Gastroesophageal sphincter (tissue), 3 donors: ENCODE results near the gene IRF2BP2.
A peak's percentile ranks its signal among the peaks of the same experiment; 100 is the strongest.

Experiments
- CTCF ChIP-seq, 4 experiments: fragments of 200-600 bp in 2 of 4; fragments of 450-650 bp in 2 of 4; sonication (generic) in 1 of 4; IDR thresholded peaks; one replicate each; pipeline ENCODE4 v1.5.1; 2017 to 2019; ENCODE audit warnings: antibody characterized with exemption in 4 of 4, mild to moderate bottlenecking in 2 of 4, moderate library complexity in 2 of 4
- POLR2A ChIP-seq, 2 donors: fragments of 450-650 bp; IDR thresholded peaks; one replicate each; pipeline ENCODE4 v1.6.1; 2017; ENCODE audit warnings: antibody characterized with exemption in 2 of 2, mild to moderate bottlenecking in 2 of 2, moderate library complexity in 1 of 2
- POLR2AphosphoS5 ChIP-seq: sonication (generic); formaldehyde crosslinking; IDR thresholded peaks from one replicate; pipeline ENCODE4 v1.6.1; 2017; ENCODE audit warnings: antibody characterized with exemption

GRCh38 chr1:234597894-234598293 lies 12.1 kb downstream of the IRF2BP2 start:
- TF ChIP-seq POLR2AphosphoS5 (no peak), CTCF (IDR thresholded peaks at IDR 0.05) (peak; percentile 38 to 64 (median 52)), POLR2A (IDR thresholded peaks at IDR 0.05) (no peak)
